ENCODE data around the gene WDR46.
"Not testable (repeated sequence)": the region's sequence is repeated elsewhere in the genome, so short reads cannot be mapped to it uniquely, and the experiment has no call there.

The WDR46 gene

GRCh38 chr6:33279971-33280511 is 9.0 kb downstream of the WDR46 start:
- no peak for FAIRE-seq
- TF ChIP-seq POLR2AphosphoS5 (IDR thresholded peaks at IDR 0.05; ENCODE audit: low read depth, low read length) (no peak; the same call in 1 of the 2 replicates), POLR2A (IDR thresholded peaks at IDR 0.05; ENCODE audit: low read depth, low read length) (no peak), TAF1 (IDR thresholded peaks at IDR 0.05; ENCODE audit: borderline replicate concordance, low read depth, low read length) (no peak)
- DNase-seq (ENCODE audit: insufficient read length) = no peak

- TF ChIP-seq POLR2A (IDR thresholded peaks at IDR 0.05; ENCODE audit: low read depth, low read length) (peak; percentile 31; the same call in 1 of the 2 replicates), TAF1 (IDR thresholded peaks at IDR 0.05; ENCODE audit: borderline replicate concordance, low read depth, low read length) (no peak), POLR2AphosphoS5 (IDR thresholded peaks at IDR 0.05; ENCODE audit: low read depth, low read length) (peak; percentile 39; the same call in 1 of the 2 replicates)
- DNase-seq (ENCODE audit: insufficient read length) (no peak), FAIRE-seq (no peak)
These were observed 9.8 kb downstream of the WDR46 start for GRCh38 chr6:33279257-33279695.

GRCh38 chr6:33278810-33279209 is 10.2 kb downstream of the WDR46 start:
- no peak for TF ChIP-seq POLR2AphosphoS5 (IDR thresholded peaks at IDR 0.05; ENCODE audit: low read depth, low read length)
- TF ChIP-seq TAF1 (IDR thresholded peaks at IDR 0.05; ENCODE audit: borderline replicate concordance, low read depth, low read length) = no peak
- no peak for TF ChIP-seq POLR2A (IDR thresholded peaks at IDR 0.05; ENCODE audit: low read depth, low read length)
- FAIRE-seq = no peak
- DNase-seq (ENCODE audit: insufficient read length) = no peak

GRCh38 chr6:33278392-33278741 is 10.7 kb downstream of the WDR46 start:
- TF ChIP-seq POLR2AphosphoS5 (IDR thresholded peaks at IDR 0.05; ENCODE audit: low read depth, low read length) (no peak), POLR2A (IDR thresholded peaks at IDR 0.05; ENCODE audit: low read depth, low read length) (no peak)
- DNase-seq (ENCODE audit: insufficient read length) (no peak), FAIRE-seq (no peak)

GRCh38 chr6:33277663-33278391 is 11.2 kb downstream of the WDR46 start:
- FAIRE-seq (peak; percentile 70), DNase-seq (ENCODE audit: insufficient read length) (peak; percentile 66)
- TF ChIP-seq POLR2AphosphoS5 (IDR thresholded peaks at IDR 0.05; ENCODE audit: low read depth, low read length) (peak; percentile 69; the same call in 1 of the 2 replicates), POLR2A (IDR thresholded peaks at IDR 0.05; ENCODE audit: low read depth, low read length) (no peak; the same call in 1 of the 2 replicates)

- FAIRE-seq = peak; percentile 90
- peak; percentile 99 for TF ChIP-seq POLR2AphosphoS5 (IDR thresholded peaks at IDR 0.05; ENCODE audit: low read depth, low read length)
- peak; percentile 34; the same call in 1 of the 2 replicates for TF ChIP-seq TAF1 (IDR thresholded peaks at IDR 0.05; ENCODE audit: borderline replicate concordance, low read depth, low read length)
- TF ChIP-seq POLR2A (IDR thresholded peaks at IDR 0.05; ENCODE audit: low read depth, low read length) = peak; percentile 96
- DNase-seq (ENCODE audit: insufficient read length) = peak; percentile 84
These were observed 12.0 kb downstream of the WDR46 start, which contains the start of gene B3GALT4 for GRCh38 chr6:33276864-33277662. B3GALT4 (plus strand) TSS chr6:33277123; CDS start chr6:33277420, 297 bp downstream.

- FAIRE-seq = no peak
- no peak for TF ChIP-seq TAF1 (IDR thresholded peaks at IDR 0.05; ENCODE audit: borderline replicate concordance, low read depth, low read length)
- no peak for TF ChIP-seq POLR2AphosphoS5 (IDR thresholded peaks at IDR 0.05; ENCODE audit: low read depth, low read length)
- TF ChIP-seq POLR2A (IDR thresholded peaks at IDR 0.05; ENCODE audit: low read depth, low read length) = no peak
- no peak for DNase-seq (ENCODE audit: insufficient read length)
These were observed 12.5 kb downstream of the WDR46 start for GRCh38 chr6:33276581-33276863.

GRCh38 chr6:33275795-33276580 is 13.1 kb downstream of the WDR46 start:
- TF ChIP-seq POLR2A (IDR thresholded peaks at IDR 0.05; ENCODE audit: low read depth, low read length) = peak; percentile 34; the same call in 1 of the 2 replicates
- DNase-seq (ENCODE audit: insufficient read length); FAIRE-seq: not testable (repeated sequence)

- DNase-seq (ENCODE audit: insufficient read length) (no peak), FAIRE-seq (no peak)
- TF ChIP-seq POLR2A (IDR thresholded peaks at IDR 0.05; ENCODE audit: low read depth, low read length) (peak; percentile 69), TAF1 (IDR thresholded peaks at IDR 0.05; ENCODE audit: borderline replicate concordance, low read depth, low read length) (no peak), POLR2AphosphoS5 (IDR thresholded peaks at IDR 0.05; ENCODE audit: low read depth, low read length) (peak; percentile 18)
These were observed 14.8 kb downstream of the WDR46 start for GRCh38 chr6:33273924-33274902.
